ENCODE data around the gene CNTNAP2.

Gene CNTNAP2

GRCh38 chr7:146249272-146249671 is 132.7 kb downstream of the CNTNAP2 start:
- Histone ChIP-seq H3K4me2 (no peak overlapping the region), H4K20me1 (no peaks in the 10 kb centered on the region), H3K4me3 (no peak overlapping the region), H3K4me1 (no peaks in the 10 kb centered on the region), H3K27me3 (peaks cover 0 to 10% (median 0%) of the 10 kb centered on the region in 11 experiments; a peak in 2 of 22 replicates), H3K9me3 (replicated peaks in 1 of 11) (peaks cover 0 to 18% (median 3%) of the 10 kb centered on the region in 11 experiments; a peak in 6 of 22 replicates), H3K27ac (no peak overlapping the region), H3K9ac (no peak overlapping the region), H3K36me3 (no peaks in the 10 kb centered on the region)
- TF ChIP-seq Cebpa-rat (IDR thresholded peaks at IDR 0.05): no peak

GRCh38 chr7:146255609-146256008 is 139.0 kb downstream of the CNTNAP2 start:
- Histone ChIP-seq H3K27me3 (no peaks in the 10 kb centered on the region), H3K4me1 (no peaks in the 10 kb centered on the region), H3K4me3 (no peak overlapping the region), H3K4me2 (no peak overlapping the region), H3K9me3 (replicated peaks in 1 of 11) (peaks cover 0 to 14% (median 6%) of the 10 kb centered on the region in 11 experiments; a peak in 5 of 22 replicates), H3K36me3 (no peaks in the 10 kb centered on the region), H4K20me1 (no peaks in the 10 kb centered on the region), H3K27ac (no peak overlapping the region), H3K9ac (no peak overlapping the region)
- TF ChIP-seq Cebpa-rat (IDR thresholded peaks at IDR 0.05): no peak

- no peak overlapping the region for H3K27ac ChIP-seq
- H3K9me3 ChIP-seq (replicated peaks in 1 of 11): peaks cover 0 to 14% (median 6%) of the 10 kb centered on the region in 11 experiments; a peak in 5 of 22 replicates
- no peak overlapping the region for H3K9ac ChIP-seq
- H3K4me2 ChIP-seq: no peak overlapping the region
- no peaks in the 10 kb centered on the region for H3K36me3 ChIP-seq
- no peaks in the 10 kb centered on the region for H4K20me1 ChIP-seq
- no peaks in the 10 kb centered on the region for H3K27me3 ChIP-seq
- no peak overlapping the region for H3K4me3 ChIP-seq
- no peaks in the 10 kb centered on the region for H3K4me1 ChIP-seq
- TF ChIP-seq Cebpa-rat (IDR thresholded peaks at IDR 0.05): no peak
Measured at GRCh38 chr7:146262527-146262926, 145.9 kb downstream of the CNTNAP2 start.

DNA sequence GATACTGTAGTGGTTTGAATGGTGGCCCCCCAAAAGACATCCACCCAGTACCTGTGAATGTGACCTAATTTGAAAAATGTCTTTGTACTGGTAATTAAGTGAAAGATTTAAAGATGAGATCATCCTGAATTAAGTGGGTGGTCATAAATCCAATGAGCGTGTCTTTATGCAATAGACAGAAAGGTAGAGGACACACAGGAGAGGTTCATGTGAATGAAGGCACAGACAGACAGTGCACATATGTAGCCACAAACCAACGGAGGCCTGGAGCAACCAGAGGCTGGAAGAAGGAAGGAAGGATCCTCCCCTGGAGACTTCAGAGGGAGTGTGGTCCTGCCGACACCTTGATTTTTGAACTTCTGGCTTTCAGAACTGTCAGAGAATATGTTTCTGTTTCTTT is 160.3 kb downstream of the CNTNAP2 start:
- no peaks in the 10 kb centered on the region for H3K9me3 ChIP-seq (replicated peaks in 1 of 11)
- no peak overlapping the region for H3K9ac ChIP-seq
- TF ChIP-seq Cebpa-rat (IDR thresholded peaks at IDR 0.05): no peak
- no peaks in the 10 kb centered on the region for H3K27me3 ChIP-seq
- H3K4me1 ChIP-seq: peaks cover 0 to 4% (median 0%) of the 10 kb centered on the region in 10 experiments; a peak in 1 of 20 replicates
- H4K20me1 ChIP-seq: no peaks in the 10 kb centered on the region
- no peak overlapping the region for H3K27ac ChIP-seq
- H3K4me3 ChIP-seq: no peak overlapping the region
- H3K4me2 ChIP-seq: no peak overlapping the region
- H3K36me3 ChIP-seq: no peaks in the 10 kb centered on the region

- Histone ChIP-seq H3K4me2 (no peak overlapping the region), H4K20me1 (no peaks in the 10 kb centered on the region), H3K9me3 (replicated peaks in 1 of 11) (no peaks in the 10 kb centered on the region), H3K4me3 (no peak overlapping the region), H3K27ac (no peak overlapping the region), H3K9ac (no peak overlapping the region), H3K36me3 (no peaks in the 10 kb centered on the region), H3K4me1 (no peaks in the 10 kb centered on the region), H3K27me3 (no peaks in the 10 kb centered on the region)
- no peak for TF ChIP-seq Cebpa-rat (IDR thresholded peaks at IDR 0.05)
Measured at GRCh38 chr7:146285418-146285817, 168.8 kb downstream of the CNTNAP2 start.

- Histone ChIP-seq H3K9me3 (replicated peaks in 1 of 11) (no peaks in the 10 kb centered on the region), H3K27ac (no peak overlapping the region), H3K36me3 (no peaks in the 10 kb centered on the region), H3K4me2 (no peak overlapping the region), H4K20me1 (no peaks in the 10 kb centered on the region), H3K9ac (no peak overlapping the region), H3K4me1 (no peaks in the 10 kb centered on the region), H3K4me3 (no peak overlapping the region), H3K27me3 (no peaks in the 10 kb centered on the region)
- no peak for TF ChIP-seq Cebpa-rat (IDR thresholded peaks at IDR 0.05)
Measured at GRCh38 chr7:146290746-146291145, 174.1 kb downstream of the CNTNAP2 start.

- H3K4me2 ChIP-seq: no peak overlapping the region
- no peaks in the 10 kb centered on the region for H3K27me3 ChIP-seq
- no peak overlapping the region for H3K27ac ChIP-seq
- H3K36me3 ChIP-seq: no peaks in the 10 kb centered on the region
- no peak overlapping the region for H3K9ac ChIP-seq
- H3K9me3 ChIP-seq (replicated peaks in 1 of 11): no peaks in the 10 kb centered on the region
- TF ChIP-seq Cebpa-rat (IDR thresholded peaks at IDR 0.05): no peak
- H3K4me1 ChIP-seq: no peaks in the 10 kb centered on the region
- H3K4me3 ChIP-seq: no peak overlapping the region
- H4K20me1 ChIP-seq: no peaks in the 10 kb centered on the region
Measured at GRCh38 chr7:146291900-146292299, 175.3 kb downstream of the CNTNAP2 start.

GRCh38 chr7:146296028-146296427 is 179.4 kb downstream of the CNTNAP2 start:
- Histone ChIP-seq H4K20me1 (no peaks in the 10 kb centered on the region), H3K27me3 (no peaks in the 10 kb centered on the region), H3K4me1 (no peaks in the 10 kb centered on the region), H3K4me2 (no peak overlapping the region), H3K9ac (no peak overlapping the region), H3K36me3 (no peaks in the 10 kb centered on the region), H3K27ac (no peak overlapping the region), H3K4me3 (no peak overlapping the region), H3K9me3 (replicated peaks in 1 of 11) (no peaks in the 10 kb centered on the region)
- TF ChIP-seq Cebpa-rat (IDR thresholded peaks at IDR 0.05): no peak

- peaks cover 0 to 7% (median 0%) of the 10 kb centered on the region in 11 experiments; a peak in 3 of 22 replicates for H3K9me3 ChIP-seq (replicated peaks in 1 of 11)
- no peaks in the 10 kb centered on the region for H3K4me1 ChIP-seq
- no peaks in the 10 kb centered on the region for H3K36me3 ChIP-seq
- H3K27me3 ChIP-seq: no peaks in the 10 kb centered on the region
- H3K9ac ChIP-seq: no peak overlapping the region
- H3K27ac ChIP-seq: no peak overlapping the region
- no peaks in the 10 kb centered on the region for H4K20me1 ChIP-seq
- TF ChIP-seq Cebpa-rat (IDR thresholded peaks at IDR 0.05): no peak
- no peak overlapping the region for H3K4me3 ChIP-seq
- no peak overlapping the region for H3K4me2 ChIP-seq
Measured at GRCh38 chr7:146314962-146315361, 198.4 kb downstream of the CNTNAP2 start.

DNA sequence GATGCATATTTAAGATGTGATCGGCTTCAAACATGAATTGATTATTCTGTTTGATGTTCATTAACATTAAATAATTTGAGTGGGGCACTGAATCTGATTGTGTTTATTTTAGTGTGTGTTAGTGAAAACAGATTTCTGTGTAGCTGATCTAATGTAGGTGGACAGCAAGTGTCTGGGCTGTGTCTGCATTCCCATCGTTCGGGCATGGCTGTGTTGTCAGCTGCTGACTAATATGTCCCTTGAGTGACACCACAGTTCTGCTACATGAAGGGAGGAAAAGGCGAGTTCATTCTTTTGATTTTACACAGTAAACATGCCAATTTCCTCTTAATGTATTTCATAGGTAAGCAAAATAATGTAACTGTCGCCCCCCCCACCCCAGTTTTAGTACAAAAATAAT is 203.0 kb downstream of the CNTNAP2 start:
- Histone ChIP-seq H3K4me1 (no peaks in the 10 kb centered on the region), H3K4me2 (no peak overlapping the region), H3K4me3 (no peak overlapping the region), H4K20me1 (no peaks in the 10 kb centered on the region), H3K9me3 (replicated peaks in 1 of 11) (no peaks in the 10 kb centered on the region), H3K27ac (no peak overlapping the region), H3K27me3 (no peaks in the 10 kb centered on the region), H3K9ac (no peak overlapping the region), H3K36me3 (no peaks in the 10 kb centered on the region)
- TF ChIP-seq Cebpa-rat (IDR thresholded peaks at IDR 0.05): no peak

All from BLaER1 treated with 17β-estradiol and CSF1 and Interleukin-3, amounts not matched to agents 10 nM and 100 nM (cell line).